SK-N-SH (cell line): ENCODE measurements around the gene SFMBT2. TPM values are rescaled to one million over a fixed set of nuclear protein-coding genes. Genes with fewer than 3 reads are reported as not detected.

Source experiments
- CTCF ChIA-PET: fragments of 300-600, 350-600 bp; formaldehyde crosslinking; extraction: SDS; loops from one replicate; lab custom pipeline; 2021; lab: Yijun Ruan, JAX
- POLR2A ChIA-PET: fragments of 350-600 bp; sonication (Branson Sonifier 250); formaldehyde crosslinking; extraction: SDS; loops from one replicate; lab custom pipeline; 2020; ENCODE audit warnings: antibody characterized with exemption, inconsistent platforms; lab: Yijun Ruan, JAX
- DNase-seq: peaks from one replicate; pipeline ENCODE4 v3.0.0; 2012
- H2AFZ ChIP-seq: fragments of 200-600 bp; sonication (generic); 2 replicates; pipeline ENCODE4 v1.8.1; 2016; ENCODE audit warnings: antibody characterized with exemption, mild to moderate bottlenecking, low read depth
- H3F3A ChIP-seq: fragments of 200-600 bp; sonication (generic); replicated peaks from 2 replicates; pipeline ENCODE3; 2016; ENCODE audit warnings: antibody characterized with exemption, mild to moderate bottlenecking; ENCODE audit not compliant: insufficient read depth
- H3K27ac ChIP-seq, 2 experiments: fragments of 200-500 bp in 1 of 2; fragments of 200-600 bp in 1 of 2; sonication (Bioruptor generic) in 1 of 2; sonication (generic), shearing (Covaris generic) in 1 of 2; 2 replicates each; pipeline versions ENCODE4 v1.5.1 to v1.6.1; 2014 to 2016; ENCODE audit warnings: low read depth in 2 of 2, inconsistent platforms in 1 of 2, low read length in 1 of 2, mild to moderate bottlenecking in 1 of 2, mixed read lengths in 1 of 2
- H3K27me3 ChIP-seq: fragments of 200-600 bp; sonication (generic), shearing (Covaris generic); 2 replicates; pipeline ENCODE4 v1.6.1; 2016; ENCODE audit warnings: mixed run types; ENCODE audit not compliant: insufficient read depth
- H3K36me3 ChIP-seq, 2 experiments: fragments of 200-500 bp in 1 of 2; fragments of 200-600 bp in 1 of 2; sonication (Bioruptor generic) in 1 of 2; sonication (generic) in 1 of 2; replicated peaks in 1 of 2; 2 replicates each; pipeline versions ENCODE3 to v1.5.1; 2014 to 2016; ENCODE audit warnings: low read length in 1 of 2, mild to moderate bottlenecking in 1 of 2; ENCODE audit not compliant: insufficient read depth in 2 of 2, control insufficient read depth in 1 of 2
- H3K4me1 ChIP-seq, 2 experiments: fragments of 200-500 bp in 1 of 2; fragments of 200-600 bp in 1 of 2; sonication (Bioruptor generic) in 1 of 2; sonication (generic), shearing (Covaris generic) in 1 of 2; 2 replicates each; pipeline versions ENCODE4 v1.5.1 to v1.6.1; 2014 to 2016; ENCODE audit warnings: low read depth in 1 of 2, low read length in 1 of 2, mixed run types in 1 of 2; ENCODE audit not compliant: insufficient read depth in 2 of 2, control insufficient read depth in 1 of 2
- H3K4me2 ChIP-seq: fragments of 200-600 bp; sonication (generic), shearing (Covaris generic); 2 replicates; pipeline ENCODE4 v1.6.1; 2017; ENCODE audit warnings: mixed run types
- H3K4me3 ChIP-seq, 2 experiments: fragments of 200-500 bp in 1 of 2; fragments of 200-600 bp in 1 of 2; sonication (Bioruptor generic) in 1 of 2; sonication (generic), shearing (Covaris generic) in 1 of 2; 2 replicates each; pipeline versions ENCODE4 v1.5.1 to v1.8.1; 2014 to 2016; ENCODE audit warnings: low read depth in 2 of 2, inconsistent platforms in 1 of 2, low read length in 1 of 2, mild to moderate bottlenecking in 1 of 2, mixed read lengths in 1 of 2, moderate library complexity in 1 of 2
- H3K79me2 ChIP-seq: fragments of 200-600 bp; sonication (generic); 2 replicates; pipeline ENCODE4 v1.8.1; 2017; ENCODE audit warnings: mild to moderate bottlenecking; ENCODE audit not compliant: insufficient read depth
- H3K9ac ChIP-seq: fragments of 200-600 bp; sonication (generic); 2 replicates; pipeline ENCODE4 v1.6.1; 2017; ENCODE audit warnings: mixed run types
- H3K9me2 ChIP-seq: fragments of 200-600 bp; sonication (generic); 2 replicates; pipeline ENCODE4 v1.6.1; 2017; ENCODE audit warnings: mixed run types
- H3K9me3 ChIP-seq: fragments of 200-600 bp; sonication (generic); 2 replicates; pipeline ENCODE4 v1.6.1; 2017; ENCODE audit warnings: mixed run types, mild to moderate bottlenecking, moderate library complexity
- H4K20me1 ChIP-seq: fragments of 200-600 bp; sonication (generic); 2 replicates; pipeline ENCODE4 v1.6.1; 2017; ENCODE audit warnings: mild to moderate bottlenecking, mixed run types; ENCODE audit not compliant: insufficient read depth
- ELF1 ChIP-seq: IDR thresholded peaks from 2 replicates; pipeline ENCODE4 v1.4.0; 2012
- EP300 ChIP-seq, 2 experiments: IDR thresholded peaks; 2 replicates each; pipeline versions ENCODE4 v1.4.0 to v1.6.1; 2012; ENCODE audit warnings: borderline replicate concordance in 1 of 2, low read depth in 1 of 2, low read length in 1 of 2
- GATA2 ChIP-seq: sonication (generic); formaldehyde crosslinking; IDR thresholded peaks from 2 replicates; pipeline ENCODE4 v1.5.0; 2020; ENCODE audit warnings: mild to moderate bottlenecking, missing genetic modification reagents
- NFIC ChIP-seq: IDR thresholded peaks from 2 replicates; pipeline ENCODE4 v1.4.0; 2012; ENCODE audit warnings: borderline replicate concordance
- POLR2AphosphoS5 ChIP-seq: IDR thresholded peaks from 2 replicates; pipeline ENCODE4 v1.6.1; 2012; ENCODE audit warnings: low read depth, low read length
- RXRA ChIP-seq: IDR thresholded peaks from 2 replicates; pipeline ENCODE4 v1.4.0; 2012; ENCODE audit warnings: low read depth, mild to moderate bottlenecking, borderline replicate concordance
- SIN3A ChIP-seq: IDR thresholded peaks from 2 replicates; pipeline ENCODE4 v1.6.1; 2012; ENCODE audit warnings: low read depth, mild to moderate bottlenecking, low read length, moderate library complexity, borderline replicate concordance
- TAF1 ChIP-seq: IDR thresholded peaks from 2 replicates; pipeline ENCODE4 v1.6.1; 2012; ENCODE audit warnings: low read depth, mild to moderate bottlenecking, low read length, moderate library complexity, borderline replicate concordance
- USF1 ChIP-seq: IDR thresholded peaks from 2 replicates; pipeline ENCODE4 v1.4.0; 2012; ENCODE audit warnings: low read depth, borderline replicate concordance
- WGBS: methylation state at CpG from one replicate; pipeline ENCODE4 v1.1.6; 2017; ENCODE audit warnings: low lambda C conversion rate; 5-methylcytosine and 5-hydroxymethylcytosine counted together
- polyA plus RNA-seq, 3 experiments: library from polyadenylated mRNA; depleted of rRNA; stranded (reverse); fragments of >200 nt; gene quantifications; 2 replicates each; pipeline ENCODE4 v1.2.3, GENCODE V29; 2012
- TF ChIP-seq, protein P1 (sequence below): IDR thresholded peaks from 2 replicates; pipeline ENCODE4 v1.4.0; 2012; ENCODE audit warnings: low read depth, borderline replicate concordance
- TF ChIP-seq, protein P2 (sequence below): fragments of 150-350 bp; IDR thresholded peaks from 2 replicates; pipeline ENCODE4 v1.6.1; 2016; ENCODE audit warnings: mild to moderate bottlenecking, low read depth, low read length
- TF ChIP-seq, protein P3 (sequence below): fragments of 200-600 bp; sonication (generic); IDR thresholded peaks from 2 replicates; pipeline ENCODE4 v1.6.1; 2017; ENCODE audit warnings: antibody characterized with exemption, mild to moderate bottlenecking, moderate library complexity

The SFMBT2 gene
- polyA plus RNA-seq, 1 of the 3 experiments (the other 2 are of a cell fraction): 0.20 TPM

GRCh38 chr10:7425691-7426090 lies 14.9 kb upstream of the SFMBT2 start:
- Histone ChIP-seq H3K9me3 (no peaks in the 10 kb centered on the region), H2AFZ (no peak overlapping the region), H3K4me2 (no peak overlapping the region), H3K4me1 (no peaks in the 10 kb centered on the region; a peak in 1 of 4 replicates), H3K36me3 (no peaks in the 10 kb centered on the region), H4K20me1 (no peaks in the 10 kb centered on the region), H3K4me3 (no peak overlapping the region), H3K27ac (no peak overlapping the region), H3K9me2 (no peaks in the 10 kb centered on the region), H3K9ac (no peak overlapping the region), H3K27me3 (no peaks in the 10 kb centered on the region; the same call in 1 of the 2 replicates), H3F3A (no peaks in the 10 kb centered on the region), H3K79me2 (no peaks in the 10 kb centered on the region)
- no peak for DNase-seq
- CTCF ChIA-PET: interaction anchor here (1.2 to 1.7 kb wide), 2 partner anchors 9 to 304 kb away, joined by 5 to 8 read pairs; no protein-coding TSS in a partner anchor
- TF ChIP-seq EP300 (IDR thresholded peaks at IDR 0.05; ENCODE audit: borderline replicate concordance in 1 of 2, low read depth in 1 of 2, low read length in 1 of 2): no peak
- TF ChIP-seq ELF1: no peak
- TF ChIP-seq, protein P1, sequence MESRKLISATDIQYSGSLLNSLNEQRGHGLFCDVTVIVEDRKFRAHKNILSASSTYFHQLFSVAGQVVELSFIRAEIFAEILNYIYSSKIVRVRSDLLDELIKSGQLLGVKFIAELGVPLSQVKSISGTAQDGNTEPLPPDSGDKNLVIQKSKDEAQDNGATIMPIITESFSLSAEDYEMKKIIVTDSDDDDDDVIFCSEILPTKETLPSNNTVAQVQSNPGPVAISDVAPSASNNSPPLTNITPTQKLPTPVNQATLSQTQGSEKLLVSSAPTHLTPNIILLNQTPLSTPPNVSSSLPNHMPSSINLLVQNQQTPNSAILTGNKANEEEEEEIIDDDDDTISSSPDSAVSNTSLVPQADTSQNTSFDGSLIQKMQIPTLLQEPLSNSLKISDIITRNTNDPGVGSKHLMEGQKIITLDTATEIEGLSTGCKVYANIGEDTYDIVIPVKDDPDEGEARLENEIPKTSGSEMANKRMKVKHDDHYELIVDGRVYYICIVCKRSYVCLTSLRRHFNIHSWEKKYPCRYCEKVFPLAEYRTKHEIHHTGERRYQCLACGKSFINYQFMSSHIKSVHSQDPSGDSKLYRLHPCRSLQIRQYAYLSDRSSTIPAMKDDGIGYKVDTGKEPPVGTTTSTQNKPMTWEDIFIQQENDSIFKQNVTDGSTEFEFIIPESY: no peak
- TF ChIP-seq, protein P2, sequence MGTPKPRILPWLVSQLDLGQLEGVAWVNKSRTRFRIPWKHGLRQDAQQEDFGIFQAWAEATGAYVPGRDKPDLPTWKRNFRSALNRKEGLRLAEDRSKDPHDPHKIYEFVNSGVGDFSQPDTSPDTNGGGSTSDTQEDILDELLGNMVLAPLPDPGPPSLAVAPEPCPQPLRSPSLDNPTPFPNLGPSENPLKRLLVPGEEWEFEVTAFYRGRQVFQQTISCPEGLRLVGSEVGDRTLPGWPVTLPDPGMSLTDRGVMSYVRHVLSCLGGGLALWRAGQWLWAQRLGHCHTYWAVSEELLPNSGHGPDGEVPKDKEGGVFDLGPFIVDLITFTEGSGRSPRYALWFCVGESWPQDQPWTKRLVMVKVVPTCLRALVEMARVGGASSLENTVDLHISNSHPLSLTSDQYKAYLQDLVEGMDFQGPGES: no peak
- no peak for TF ChIP-seq POLR2AphosphoS5
- TF ChIP-seq NFIC: no peak
- TF ChIP-seq, protein P3, sequence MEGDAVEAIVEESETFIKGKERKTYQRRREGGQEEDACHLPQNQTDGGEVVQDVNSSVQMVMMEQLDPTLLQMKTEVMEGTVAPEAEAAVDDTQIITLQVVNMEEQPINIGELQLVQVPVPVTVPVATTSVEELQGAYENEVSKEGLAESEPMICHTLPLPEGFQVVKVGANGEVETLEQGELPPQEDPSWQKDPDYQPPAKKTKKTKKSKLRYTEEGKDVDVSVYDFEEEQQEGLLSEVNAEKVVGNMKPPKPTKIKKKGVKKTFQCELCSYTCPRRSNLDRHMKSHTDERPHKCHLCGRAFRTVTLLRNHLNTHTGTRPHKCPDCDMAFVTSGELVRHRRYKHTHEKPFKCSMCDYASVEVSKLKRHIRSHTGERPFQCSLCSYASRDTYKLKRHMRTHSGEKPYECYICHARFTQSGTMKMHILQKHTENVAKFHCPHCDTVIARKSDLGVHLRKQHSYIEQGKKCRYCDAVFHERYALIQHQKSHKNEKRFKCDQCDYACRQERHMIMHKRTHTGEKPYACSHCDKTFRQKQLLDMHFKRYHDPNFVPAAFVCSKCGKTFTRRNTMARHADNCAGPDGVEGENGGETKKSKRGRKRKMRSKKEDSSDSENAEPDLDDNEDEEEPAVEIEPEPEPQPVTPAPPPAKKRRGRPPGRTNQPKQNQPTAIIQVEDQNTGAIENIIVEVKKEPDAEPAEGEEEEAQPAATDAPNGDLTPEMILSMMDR: no peak
- no peak for TF ChIP-seq SIN3A
- no peak for TF ChIP-seq GATA2
- TF ChIP-seq RXRA: no peak
- no peak for TF ChIP-seq TAF1
- TF ChIP-seq USF1: no peak
- POLR2A ChIA-PET: no interaction called here
- 71% methylated on average over 5 of the region's 5 CpGs for WGBS
